Right lobe of liver (tissue), 6 donors: ENCODE results near the gene AATK. TPM values are rescaled to one million over a fixed set of nuclear protein-coding genes. Genes with fewer than 3 reads are reported as not detected.

Experiments
- ATAC-seq, 4 donors: fragments of 200-7000 bp; cut with Tn5 transposase; one replicate each; pipeline ENCODE4 v1.9.1; 2020; ENCODE audit warnings: mild to moderate bottlenecking in 4 of 4, moderate library complexity in 4 of 4
- DNase-seq, 3 donors: peaks; one replicate each; pipeline ENCODE4 v3.0.0-alpha.2; 2020
- H3K27ac ChIP-seq, 3 donors: fragments of 200-600 bp; one replicate each; pipeline ENCODE4 v1.8.0; 2022
- H3K27me3 ChIP-seq, 2 donors: fragments of 200-600 bp; one replicate each; pipeline ENCODE4 v1.8.0; 2022
- H3K36me3 ChIP-seq, 4 donors: fragments of 200-600 bp; sonication (generic) in 1 of 4; one replicate each; pipeline versions ENCODE4 v1.5.1 to v1.8.0; 2017 to 2022; ENCODE audit warnings: control low read depth in 1 of 4
- H3K4me1 ChIP-seq, 4 donors: fragments of 200-600 bp; sonication (generic) in 1 of 4; one replicate each; pipeline versions ENCODE4 v1.5.1 to v1.8.0; 2017 to 2022; ENCODE audit warnings: control low read depth in 1 of 4
- H3K4me3 ChIP-seq, 3 donors: fragments of 200-600 bp; one replicate each; pipeline ENCODE4 v1.8.0; 2022
- H3K9me3 ChIP-seq, 4 donors: fragments of 200-600 bp; sonication (generic) in 1 of 4; one replicate each; pipeline versions ENCODE4 v1.5.1 to v1.8.0; 2017 to 2022; ENCODE audit warnings: control low read depth in 1 of 4
- POLR2A ChIP-seq: fragments of 450-650 bp; IDR thresholded peaks from one replicate; pipeline ENCODE4 v1.6.1; 2017; ENCODE audit warnings: antibody characterized with exemption, mild to moderate bottlenecking
- WGBS: methylation state at CpG from one replicate; pipeline ENCODE4 v1.1.6; 2018; ENCODE audit warnings: low coverage, low lambda C conversion rate; ENCODE audit not compliant: insufficient coverage; ENCODE audit errors: missing lambda C conversion rate; 5-methylcytosine and 5-hydroxymethylcytosine counted together
- intact Hi-C, 2 donors: fragments of 100-400 bp; cut with DNase I; formaldehyde crosslinking; loops; one replicate each; pipeline versions ENCODE4 v1.11.2 to v1.14.1; 2022
- total RNA-seq, 6 experiments: library from RNA; depleted of rRNA in 2 of 6; stranded (reverse); fragments of >200 nt in 2 of 6; fragmentation: NEBNext Ultra II Directional in 3 of 6; extraction: Animal tissue kit (Norgen Biotek cat#: 25700) in 3 of 6; gene quantifications; one replicate each; pipeline versions ENCODE4 v1.1.0 to v1.2.4, GENCODE V29; 2016 to 2023
- TF ChIP-seq, protein P1 (sequence below), 4 donors: fragments of 200-600 bp in 3 of 4; fragments of 450-650 bp in 1 of 4; IDR thresholded peaks; one replicate each; pipeline versions ENCODE4 v1.5.1 to v1.8.0; 2016 to 2022; ENCODE audit warnings: antibody characterized with exemption in 4 of 4, mild to moderate bottlenecking in 2 of 4
- donor health status: DM: no; HTN: yes; CAD: no.
- donor health status: DM: no; HTN: no; CAD: no.
- donor health status: DM: no; HTN: no; CAD: no.
- donor health status: DM: no; HTN: yes; CAD: no.
- donor health status: DM: no; HTN: yes; CAD: no.

The AATK gene
- total RNA-seq, 6 experiments from 2014 or later: 0.31 to 1.2 (median 0.86) TPM

DNA sequence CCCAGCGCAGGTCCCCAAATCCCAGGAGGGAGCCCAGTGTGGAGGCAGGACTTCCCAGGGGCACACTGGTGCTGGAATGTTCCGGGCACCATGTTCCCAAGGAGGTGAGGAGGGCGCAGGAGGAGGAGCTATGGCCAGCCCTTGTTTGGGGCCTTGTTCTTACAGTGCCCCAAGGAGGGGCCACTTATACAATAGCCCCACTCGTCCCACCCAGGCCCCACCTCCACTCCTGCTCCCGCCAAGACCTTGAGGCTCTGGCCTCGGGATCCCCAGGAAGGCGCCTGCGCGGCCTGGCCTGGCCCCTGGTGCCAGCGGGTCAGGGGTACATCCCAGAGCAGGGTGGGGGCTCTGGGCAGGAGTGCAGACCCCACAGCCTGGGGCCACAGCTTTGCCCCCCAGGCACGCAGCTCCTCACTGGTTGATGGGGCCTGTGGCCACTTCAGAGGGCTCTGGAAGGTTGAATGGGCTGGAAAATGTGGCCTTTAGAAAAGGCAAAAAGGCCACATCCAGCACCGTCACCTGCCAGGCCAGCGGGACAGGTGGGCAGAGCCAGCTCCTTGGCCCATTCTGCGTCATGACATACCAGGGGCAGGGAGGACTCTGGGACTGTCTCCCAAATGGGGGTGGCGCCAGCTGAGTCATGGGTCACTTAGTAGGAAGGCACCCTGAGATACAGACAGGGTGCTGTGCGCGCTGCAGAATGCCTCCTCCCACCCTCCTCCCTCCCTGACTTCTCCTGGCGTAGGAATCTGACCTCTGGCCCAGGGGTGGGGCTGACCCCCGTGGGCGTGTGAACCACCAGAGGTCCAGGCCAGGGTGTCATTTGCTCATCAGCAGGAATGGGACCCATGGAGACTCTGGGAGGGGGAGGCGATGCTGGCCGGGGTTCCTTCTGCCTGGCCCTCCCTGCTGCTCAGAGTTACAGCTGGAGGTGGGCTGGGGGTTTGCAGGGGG is 33.0 kb downstream of the AATK start:
- no peaks in the 10 kb centered on the region for H3K27me3 ChIP-seq
- intact Hi-C loops: no loop called here
- H3K36me3 ChIP-seq: no peaks in the 10 kb centered on the region
- DNase-seq: peak in 1 of 3 donors; percentile 59
- no peak for TF ChIP-seq POLR2A
- TF ChIP-seq, protein P1, sequence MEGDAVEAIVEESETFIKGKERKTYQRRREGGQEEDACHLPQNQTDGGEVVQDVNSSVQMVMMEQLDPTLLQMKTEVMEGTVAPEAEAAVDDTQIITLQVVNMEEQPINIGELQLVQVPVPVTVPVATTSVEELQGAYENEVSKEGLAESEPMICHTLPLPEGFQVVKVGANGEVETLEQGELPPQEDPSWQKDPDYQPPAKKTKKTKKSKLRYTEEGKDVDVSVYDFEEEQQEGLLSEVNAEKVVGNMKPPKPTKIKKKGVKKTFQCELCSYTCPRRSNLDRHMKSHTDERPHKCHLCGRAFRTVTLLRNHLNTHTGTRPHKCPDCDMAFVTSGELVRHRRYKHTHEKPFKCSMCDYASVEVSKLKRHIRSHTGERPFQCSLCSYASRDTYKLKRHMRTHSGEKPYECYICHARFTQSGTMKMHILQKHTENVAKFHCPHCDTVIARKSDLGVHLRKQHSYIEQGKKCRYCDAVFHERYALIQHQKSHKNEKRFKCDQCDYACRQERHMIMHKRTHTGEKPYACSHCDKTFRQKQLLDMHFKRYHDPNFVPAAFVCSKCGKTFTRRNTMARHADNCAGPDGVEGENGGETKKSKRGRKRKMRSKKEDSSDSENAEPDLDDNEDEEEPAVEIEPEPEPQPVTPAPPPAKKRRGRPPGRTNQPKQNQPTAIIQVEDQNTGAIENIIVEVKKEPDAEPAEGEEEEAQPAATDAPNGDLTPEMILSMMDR (IDR thresholded peaks at IDR 0.05): no peak
- no peaks in the 10 kb centered on the region for H3K9me3 ChIP-seq
- H3K27ac ChIP-seq: no peak overlapping the region
- ATAC-seq: peak; percentile 6 to 83 (median 23)
- no peak overlapping the region for H3K4me3 ChIP-seq
- H3K4me1 ChIP-seq: no peaks in the 10 kb centered on the region
- WGBS: 54% methylated on average over 5 of the region's 22 CpGs

DNA sequence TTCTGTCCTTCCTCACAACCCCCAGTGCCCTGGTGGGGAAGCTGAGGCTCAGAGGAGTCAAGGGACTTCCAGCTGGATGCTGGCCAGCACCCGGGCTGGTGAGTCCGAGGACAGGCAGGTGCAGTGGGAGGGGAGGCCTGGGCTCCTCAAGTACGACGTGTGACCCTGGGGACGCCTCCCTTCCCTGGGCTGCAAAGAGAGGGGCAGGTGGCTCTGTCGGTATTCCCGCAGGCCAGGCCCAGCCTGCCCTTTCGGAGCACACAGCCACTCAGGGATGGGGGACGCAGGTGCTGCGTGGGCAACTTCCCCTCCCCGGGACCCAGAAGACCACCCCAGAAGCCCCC is 33.9 kb downstream of the AATK start:
- no peak for ATAC-seq
- H3K27ac ChIP-seq: no peak overlapping the region
- intact Hi-C loops: no loop called here
- H3K9me3 ChIP-seq: no peaks in the 10 kb centered on the region
- H3K27me3 ChIP-seq: no peaks in the 10 kb centered on the region
- no peaks in the 10 kb centered on the region for H3K4me1 ChIP-seq
- H3K36me3 ChIP-seq: no peaks in the 10 kb centered on the region
- no peak overlapping the region for H3K4me3 ChIP-seq
- DNase-seq: no peak
- TF ChIP-seq POLR2A: no peak
- TF ChIP-seq, protein P1 (IDR thresholded peaks at IDR 0.05): no peak
- no CpG with 5 or more reads among the region's 11 CpGs for WGBS

DNA sequence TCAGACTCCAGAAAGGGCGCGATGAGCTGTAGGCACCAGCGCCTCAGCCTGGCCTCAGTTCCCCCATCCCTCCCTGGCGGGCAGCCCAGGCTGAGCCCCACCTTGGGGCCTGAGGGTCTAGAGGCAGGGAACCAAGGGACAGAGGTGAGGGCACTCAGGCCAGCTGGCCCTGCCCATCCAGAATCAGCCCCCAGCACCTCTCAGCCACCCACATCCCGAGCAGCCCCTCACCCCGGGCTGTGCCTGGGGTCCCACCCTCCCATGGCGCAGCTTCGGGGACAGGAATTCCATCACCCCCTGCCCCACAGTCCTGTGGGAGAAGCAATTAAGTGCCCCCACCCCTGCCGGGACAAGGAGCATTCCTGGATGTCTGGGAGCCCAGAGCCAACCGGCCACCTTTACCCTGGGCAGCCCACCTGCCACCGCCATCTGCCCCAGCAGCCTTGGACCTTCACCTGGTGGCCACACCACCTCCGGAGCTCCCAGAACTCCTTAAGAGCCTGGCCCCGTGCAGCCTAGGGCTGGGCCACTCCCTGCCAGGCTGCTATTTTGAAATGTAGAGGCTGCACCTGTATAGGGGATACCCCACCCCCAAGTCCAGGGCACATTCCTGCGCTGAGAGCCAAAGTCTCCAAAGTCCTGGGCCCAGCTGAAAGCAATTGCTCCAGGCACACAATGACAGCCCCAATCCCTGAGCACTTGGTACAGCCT is 34.4 kb downstream of the AATK start:
- Histone ChIP-seq H3K27me3 (no peaks in the 10 kb centered on the region), H3K9me3 (no peaks in the 10 kb centered on the region), H3K4me3 (no peak overlapping the region), H3K27ac (no peak overlapping the region), H3K36me3 (no peaks in the 10 kb centered on the region), H3K4me1 (no peaks in the 10 kb centered on the region)
- no peak for ATAC-seq
- TF ChIP-seq, protein P1 (IDR thresholded peaks at IDR 0.05): no peak
- TF ChIP-seq POLR2A: no peak
- intact Hi-C loops: no loop called here
- DNase-seq: no peak
- 94% methylated on average over 3 of the region's 14 CpGs for WGBS

DNA sequence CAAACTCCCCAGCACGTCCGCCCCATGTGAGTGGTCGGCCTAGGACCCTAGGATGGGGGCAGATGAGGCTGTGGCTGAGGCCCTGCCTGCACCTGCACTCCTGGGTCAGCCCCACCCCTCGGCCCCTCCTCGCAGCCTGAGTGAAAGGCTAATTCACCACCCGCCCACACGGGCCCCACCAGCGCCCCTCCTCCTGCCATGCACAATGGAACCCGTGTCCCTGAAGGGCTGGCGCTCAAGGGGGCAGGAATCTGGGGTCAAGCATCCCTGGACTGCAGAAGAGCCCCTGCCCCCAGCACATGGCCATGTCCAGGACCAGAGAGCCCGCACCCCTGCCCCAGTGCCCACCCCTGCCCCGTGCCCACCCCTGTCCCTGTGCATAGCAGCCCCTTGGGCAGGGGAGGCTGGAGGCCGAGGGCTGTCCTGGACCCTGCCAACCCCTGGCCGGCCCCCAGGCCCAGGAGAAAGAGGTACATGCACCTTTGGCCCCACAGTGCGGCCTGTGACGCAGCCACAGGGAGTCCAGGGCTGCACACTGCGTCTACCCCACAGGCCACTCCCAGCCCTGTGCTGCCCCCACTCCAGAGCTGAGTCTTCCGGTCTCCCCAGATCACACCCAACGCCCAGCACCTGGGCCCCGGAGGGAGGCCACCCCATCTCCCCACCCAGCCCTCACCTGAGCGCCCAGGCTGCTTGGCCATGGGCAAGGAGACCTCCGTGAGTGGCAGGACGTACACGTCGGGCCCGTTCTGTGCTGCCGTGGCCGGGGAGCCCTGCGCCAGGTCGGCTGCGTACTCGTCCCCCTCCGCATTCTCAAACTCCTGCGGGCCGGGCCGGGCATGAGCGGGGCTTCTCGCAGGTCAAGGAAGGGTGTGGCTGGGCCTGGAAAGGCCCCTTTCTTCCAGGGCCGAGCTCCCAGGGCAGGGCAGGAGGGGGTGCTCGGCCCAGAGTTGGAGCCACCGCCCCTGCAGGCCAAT is 35.3 kb downstream of the AATK start:
- ATAC-seq (no peak), DNase-seq (no peak)
- no peaks in the 10 kb centered on the region for H3K36me3 ChIP-seq
- no peaks in the 10 kb centered on the region for H3K27me3 ChIP-seq
- no peak overlapping the region for H3K4me3 ChIP-seq
- H3K27ac ChIP-seq: no peak overlapping the region
- intact Hi-C loops: no loop called here
- 89% methylated on average over 7 of the region's 41 CpGs for WGBS
- no peaks in the 10 kb centered on the region for H3K9me3 ChIP-seq
- TF ChIP-seq, protein P1 (IDR thresholded peaks at IDR 0.05): no peak
- no peak for TF ChIP-seq POLR2A
- no peaks in the 10 kb centered on the region for H3K4me1 ChIP-seq
